Glomerular endothelial cell (primary cell): ENCODE data around the gene REEP1. TPM values are rescaled to one million over a fixed set of nuclear protein-coding genes. Genes with fewer than 3 reads are reported as not detected.

Experiments used
- DNase-seq: peaks from one replicate; pipeline ENCODE4 v3.0.0-alpha.2; 2011; ENCODE audit warnings: low read depth, low spot score; ENCODE audit errors: extremely low read depth
- total RNA-seq: library from RNA; depleted of rRNA; stranded (reverse); fragments of >200 nt; gene quantifications from 2 replicates; pipeline ENCODE4 v1.2.3, GENCODE V29; 2015

REEP1 gene
- total RNA-seq, 1 donor from 2014 or later = 0.06 TPM

- no peak for DNase-seq
Observed at GRCh38 chr2:86308356-86308755, 29.1 kb downstream of the REEP1 start.

GRCh38 chr2:86307431-86307830 lies 30.0 kb downstream of the REEP1 start:
- no peak for DNase-seq

GRCh38 chr2:86305915-86306254 lies 31.5 kb downstream of the REEP1 start:
- no peak for DNase-seq

GRCh38 chr2:86305195-86305914 lies 32.1 kb downstream of the REEP1 start:
- no peak for DNase-seq

GRCh38 chr2:86304416-86304815 lies 33.0 kb downstream of the REEP1 start:
- DNase-seq = no peak

- no peak for DNase-seq
Observed at GRCh38 chr2:86302320-86302719, 35.1 kb downstream of the REEP1 start.

GRCh38 chr2:86301711-86302202 lies 35.7 kb downstream of the REEP1 start:
- DNase-seq = no peak

- DNase-seq = no peak
Observed at GRCh38 chr2:86301009-86301408, 36.4 kb downstream of the REEP1 start.

- no peak for DNase-seq
Observed at GRCh38 chr2:86300496-86300895, 36.9 kb downstream of the REEP1 start.

GRCh38 chr2:86298411-86299390 lies 38.7 kb downstream of the REEP1 start:
- no peak for DNase-seq

GRCh38 chr2:86297382-86298147 lies 39.9 kb downstream of the REEP1 start:
- no peak for DNase-seq

- no peak for DNase-seq
Observed at GRCh38 chr2:86296947-86297346, 40.5 kb downstream of the REEP1 start.

GRCh38 chr2:86295066-86295465 lies 42.4 kb downstream of the REEP1 start:
- no peak for DNase-seq

GRCh38 chr2:86293612-86294011 lies 43.8 kb downstream of the REEP1 start:
- DNase-seq = no peak

GRCh38 chr2:86292571-86293515 lies 44.6 kb downstream of the REEP1 start:
- no peak for DNase-seq

GRCh38 chr2:86291328-86291662 lies 46.1 kb downstream of the REEP1 start:
- DNase-seq = no peak

GRCh38 chr2:86290596-86291327 lies 46.7 kb downstream of the REEP1 start:
- no peak for DNase-seq

- no peak for DNase-seq
Observed at GRCh38 chr2:86286516-86286915, 50.9 kb downstream of the REEP1 start.

- no peak for DNase-seq
Observed at GRCh38 chr2:86285981-86286380, 51.4 kb downstream of the REEP1 start.
